Kidney (tissue), 22 donors: ENCODE measurements around the gene FAT2. TPM values are rescaled to one million over a fixed set of nuclear protein-coding genes. Genes with fewer than 3 reads are reported as not detected.
A peak's percentile ranks its signal among the peaks of the same experiment; 100 is the strongest.

Experiments used
- DNase-seq, 5 donors: peaks; one replicate each; pipeline ENCODE4 v3.0.0-alpha.2; 2013 to 2020
- FAIRE-seq: peaks from 2 replicates; lab custom pipeline; 2012; peaks lifted over from hg19 to GRCh38; lab: Jason Lieb, UNC
- H3K27ac ChIP-seq, 2 donors: one replicate each; pipeline ENCODE4 v1.7.0; 2013; ENCODE audit warnings: low read depth in 2 of 2, low read length in 2 of 2, inconsistent platforms in 1 of 2
- H3K27me3 ChIP-seq: one replicate; pipeline ENCODE4 v1.7.1; 2013; ENCODE audit warnings: low read length, inconsistent platforms; ENCODE audit not compliant: control insufficient read depth, insufficient read depth
- H3K36me3 ChIP-seq, 3 donors: one replicate each; pipeline versions ENCODE4 v1.7.0 to v1.7.1; 2013; ENCODE audit warnings: low read length in 3 of 3, control low read depth in 1 of 3, inconsistent platforms in 1 of 3; ENCODE audit not compliant: insufficient read depth in 3 of 3, control insufficient read depth in 2 of 3
- H3K4me1 ChIP-seq, 3 donors: one replicate each; pipeline versions ENCODE4 v1.7.0 to v1.7.1; 2013; ENCODE audit warnings: low read length in 3 of 3, inconsistent platforms in 1 of 3, low read depth in 1 of 3; ENCODE audit not compliant: control insufficient read depth in 2 of 3, insufficient read depth in 2 of 3
- H3K4me3 ChIP-seq, 3 donors: one replicate each; pipeline versions ENCODE4 v1.7.0 to v1.8.1; 2013; ENCODE audit warnings: low read length in 3 of 3, control low read depth in 1 of 3, inconsistent platforms in 1 of 3
- H3K9ac ChIP-seq, 3 donors: one replicate each; pipeline versions ENCODE4 v1.7.0 to v1.7.1; 2013; ENCODE audit warnings: low read length in 3 of 3, control low read depth in 1 of 3, inconsistent platforms in 1 of 3
- H3K9me3 ChIP-seq, 3 donors: one replicate each; pipeline versions ENCODE4 v1.7.0 to v1.7.1; 2013; ENCODE audit warnings: low read length in 3 of 3, control low read depth in 1 of 3, inconsistent platforms in 1 of 3; ENCODE audit not compliant: control insufficient read depth in 2 of 3, insufficient read depth in 1 of 3
- CTCF ChIP-seq: IDR thresholded peaks from 3 replicates; pipeline ENCODE4 v1.5.1; 2012; ENCODE audit warnings: mild to moderate bottlenecking, moderate library complexity, borderline replicate concordance; ENCODE audit not compliant: insufficient read depth; ENCODE audit errors: extremely low read depth
- intact Hi-C: fragments of 100-400 bp; cut with DNase I; formaldehyde crosslinking; loops from one replicate; pipeline ENCODE4 v1.11.1; 2022
- long read RNA-seq, 10 donors: library from polyadenylated mRNA in 1 of 10; unstranded in 1 of 10; transcript quantifications; one replicate each; pipeline ENCODE4 v2.0.0 and lab custom pipeline, GENCODE V29; 2021 to 2026
- polyA plus RNA-seq: library from polyadenylated mRNA; stranded (reverse); fragments of 350-450 nt; fragmentation: Illumina TruSeq; extraction: RNeasy Lipid Tissue Mini Kit (QIAGEN cat#74804); gene quantifications from one replicate; pipeline ENCODE4 v1.2.3, GENCODE V29; 2014; ENCODE audit warnings: low read depth, low replicate concordance; ENCODE audit not compliant: insufficient read depth
- total RNA-seq: library from RNA; stranded (reverse); fragmentation: NEBNext Ultra II Directional; extraction: Animal tissue kit (Norgen Biotek cat#: 25700); gene quantifications from one replicate; pipeline ENCODE4 v1.2.1, GENCODE V29; 2021
- donor health status: control.
- donor health status: control.
- donor health status: control.
- donor health status: control.
- donor health status: control.
- donor health status: DM: yes; HTN: yes; CAD: no.
- donor health status: Normal renal cell carcinoma (clear cell type).

Gene FAT2, protein sequence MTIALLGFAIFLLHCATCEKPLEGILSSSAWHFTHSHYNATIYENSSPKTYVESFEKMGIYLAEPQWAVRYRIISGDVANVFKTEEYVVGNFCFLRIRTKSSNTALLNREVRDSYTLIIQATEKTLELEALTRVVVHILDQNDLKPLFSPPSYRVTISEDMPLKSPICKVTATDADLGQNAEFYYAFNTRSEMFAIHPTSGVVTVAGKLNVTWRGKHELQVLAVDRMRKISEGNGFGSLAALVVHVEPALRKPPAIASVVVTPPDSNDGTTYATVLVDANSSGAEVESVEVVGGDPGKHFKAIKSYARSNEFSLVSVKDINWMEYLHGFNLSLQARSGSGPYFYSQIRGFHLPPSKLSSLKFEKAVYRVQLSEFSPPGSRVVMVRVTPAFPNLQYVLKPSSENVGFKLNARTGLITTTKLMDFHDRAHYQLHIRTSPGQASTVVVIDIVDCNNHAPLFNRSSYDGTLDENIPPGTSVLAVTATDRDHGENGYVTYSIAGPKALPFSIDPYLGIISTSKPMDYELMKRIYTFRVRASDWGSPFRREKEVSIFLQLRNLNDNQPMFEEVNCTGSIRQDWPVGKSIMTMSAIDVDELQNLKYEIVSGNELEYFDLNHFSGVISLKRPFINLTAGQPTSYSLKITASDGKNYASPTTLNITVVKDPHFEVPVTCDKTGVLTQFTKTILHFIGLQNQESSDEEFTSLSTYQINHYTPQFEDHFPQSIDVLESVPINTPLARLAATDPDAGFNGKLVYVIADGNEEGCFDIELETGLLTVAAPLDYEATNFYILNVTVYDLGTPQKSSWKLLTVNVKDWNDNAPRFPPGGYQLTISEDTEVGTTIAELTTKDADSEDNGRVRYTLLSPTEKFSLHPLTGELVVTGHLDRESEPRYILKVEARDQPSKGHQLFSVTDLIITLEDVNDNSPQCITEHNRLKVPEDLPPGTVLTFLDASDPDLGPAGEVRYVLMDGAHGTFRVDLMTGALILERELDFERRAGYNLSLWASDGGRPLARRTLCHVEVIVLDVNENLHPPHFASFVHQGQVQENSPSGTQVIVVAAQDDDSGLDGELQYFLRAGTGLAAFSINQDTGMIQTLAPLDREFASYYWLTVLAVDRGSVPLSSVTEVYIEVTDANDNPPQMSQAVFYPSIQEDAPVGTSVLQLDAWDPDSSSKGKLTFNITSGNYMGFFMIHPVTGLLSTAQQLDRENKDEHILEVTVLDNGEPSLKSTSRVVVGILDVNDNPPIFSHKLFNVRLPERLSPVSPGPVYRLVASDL (N-terminal part only)
- total RNA-seq (0.13 TPM), polyA plus RNA-seq (0.37 TPM)
- long read RNA-seq, donor 1: 0 reads
- long read RNA-seq, donor 2: 0 reads
- long read RNA-seq, donor 3: 0 reads
- long read RNA-seq, donor 4: 0 reads
- long read RNA-seq, donor 5: 0 reads
- long read RNA-seq, donor 6: 0 reads
- long read RNA-seq, donor 7: 0 reads
- long read RNA-seq, donor 8: 0 reads
- long read RNA-seq, donor 9: 0 reads
- long read RNA-seq, donor 10: 0 reads

- intact Hi-C loops: no loop called here
- Histone ChIP-seq H3K36me3 (no peaks in the 10 kb centered on the region), H3K9ac (no peak within 1 kb of the TSS), H3K9me3 (no peaks in the 10 kb centered on the region), H3K27me3 (no peaks in the 10 kb centered on the region), H3K4me1 (peaks cover 0 to 5% (median 3%) of the 10 kb centered on the region in 3 donors), H3K27ac (no peak within 1 kb of the TSS), H3K4me3 (peak within 1 kb of the TSS in 1 of 3 donors; percentile 4)
- no peak for FAIRE-seq
- TF ChIP-seq CTCF: no peak
- peak in 4 of 5 donors; percentile 42 to 66 (median 58) for DNase-seq
These were observed at the start of gene FAT2 for GRCh38 chr5:151591144-151591819. Gene FAT2 (minus strand): TSS chr5:151591331. CDS start chr5:151568931, 22,400 bp downstream.

DNA sequence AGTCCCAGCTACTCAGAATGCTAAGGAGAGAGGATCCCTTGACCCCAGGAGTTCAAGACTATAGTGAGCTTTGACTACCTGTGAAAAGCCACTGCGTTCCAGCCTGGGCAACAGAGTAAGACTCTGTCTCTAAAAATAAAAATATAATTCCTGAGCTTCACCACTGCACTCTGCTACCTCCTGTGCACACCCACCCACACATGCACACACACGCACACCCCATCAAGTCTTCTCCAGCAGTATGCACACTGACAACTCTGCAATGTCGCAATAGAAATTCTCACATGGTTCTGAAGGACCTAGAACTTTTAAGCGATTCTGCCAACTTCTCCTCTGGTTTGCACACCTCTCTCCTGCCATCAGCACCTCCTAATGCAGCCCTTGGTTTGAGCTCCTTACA is 47.5 kb upstream of the FAT2 start:
- no peak overlapping the region for H3K4me3 ChIP-seq
- H3K9ac ChIP-seq: no peak overlapping the region
- FAIRE-seq (no peak), DNase-seq (no peak)
- H3K27me3 ChIP-seq: no peaks in the 10 kb centered on the region
- H3K36me3 ChIP-seq: no peaks in the 10 kb centered on the region
- H3K4me1 ChIP-seq: no peaks in the 10 kb centered on the region
- no peaks in the 10 kb centered on the region for H3K9me3 ChIP-seq
- intact Hi-C loops: no loop called here
- no peak overlapping the region for H3K27ac ChIP-seq
- TF ChIP-seq CTCF: no peak

DNA sequence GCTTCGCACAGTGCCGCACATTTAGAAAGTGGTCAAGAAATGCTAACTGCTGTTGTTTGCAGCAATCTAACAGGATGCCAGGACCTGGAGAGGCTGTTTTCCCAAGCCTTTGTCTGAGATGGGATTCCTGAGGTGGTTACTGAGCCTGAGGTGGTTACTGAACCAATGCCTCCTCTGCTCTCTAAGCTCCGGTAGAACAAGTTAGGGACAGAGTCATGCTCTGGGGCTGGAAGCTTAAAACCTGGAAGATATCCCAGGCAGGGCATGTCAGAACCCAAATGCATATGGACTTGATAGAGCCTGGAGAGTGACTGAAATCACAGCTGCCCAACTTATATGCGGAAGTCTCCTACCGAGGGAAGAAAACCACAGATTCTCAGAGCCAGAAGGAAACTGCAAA is 46.5 kb upstream of the FAT2 start:
- H3K9me3 ChIP-seq: no peaks in the 10 kb centered on the region
- intact Hi-C loops: no loop called here
- no peaks in the 10 kb centered on the region for H3K36me3 ChIP-seq
- H3K4me1 ChIP-seq: no peaks in the 10 kb centered on the region
- FAIRE-seq (no peak), DNase-seq (peak in 1 of 5 donors; percentile 13)
- TF ChIP-seq CTCF: no peak
- no peak overlapping the region for H3K4me3 ChIP-seq
- H3K9ac ChIP-seq: no peak overlapping the region
- no peaks in the 10 kb centered on the region for H3K27me3 ChIP-seq
- H3K27ac ChIP-seq: no peak overlapping the region
